Neural cell (in vitro differentiated cells): ENCODE data around the gene SLC34A3.

Experiments
- POLR2AphosphoS5 ChIP-seq: IDR thresholded peaks from 2 replicates; pipeline ENCODE4 v1.6.1; 2012
- TF ChIP-seq, protein P1 (sequence below): fragments of 450-650 bp; IDR thresholded peaks from 2 replicates; pipeline ENCODE4 v1.5.1; 2014; ENCODE audit warnings: antibody characterized with exemption, mild to moderate bottlenecking, moderate library complexity; ENCODE audit not compliant: poor library complexity, severe bottlenecking

DNA sequence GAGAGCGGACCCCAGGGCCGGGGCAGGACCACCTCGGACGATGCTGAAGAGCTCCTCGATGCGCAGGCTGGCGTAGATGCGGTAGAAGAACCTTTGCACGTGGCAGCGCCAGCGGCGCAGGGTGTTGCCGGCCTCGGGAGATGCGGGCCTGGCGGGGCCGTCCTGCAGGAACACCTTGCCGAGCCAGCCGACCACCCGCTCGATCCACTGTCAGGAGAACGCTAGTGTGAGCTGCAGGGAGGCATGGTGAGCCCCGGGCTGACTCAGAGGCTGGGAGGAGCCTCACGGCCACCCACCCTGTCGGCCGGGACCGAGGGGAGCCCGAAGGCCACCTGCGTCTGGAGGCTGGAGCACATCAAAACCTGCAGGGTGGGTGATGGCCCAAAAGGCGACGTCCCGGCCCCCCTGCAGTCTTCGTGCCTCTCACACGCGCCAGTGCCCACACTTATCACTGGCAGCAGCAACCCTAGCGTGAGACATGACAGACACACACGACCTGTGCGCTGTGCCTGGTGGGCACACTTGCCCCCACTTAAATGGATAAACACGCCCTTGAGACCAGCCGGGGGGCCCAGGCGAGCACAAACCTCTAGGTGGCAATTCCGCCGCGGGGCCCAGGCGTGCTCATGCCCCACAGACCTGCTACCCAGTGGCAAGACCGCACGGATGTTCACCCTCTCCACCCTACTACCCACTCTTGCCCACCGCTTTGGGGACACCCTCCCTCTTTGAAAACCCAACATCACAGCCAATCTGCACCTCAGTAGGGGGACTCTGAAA, 45.6 kb upstream of the SLC34A3 start:
- no peak for TF ChIP-seq POLR2AphosphoS5
- TF ChIP-seq, protein P1, sequence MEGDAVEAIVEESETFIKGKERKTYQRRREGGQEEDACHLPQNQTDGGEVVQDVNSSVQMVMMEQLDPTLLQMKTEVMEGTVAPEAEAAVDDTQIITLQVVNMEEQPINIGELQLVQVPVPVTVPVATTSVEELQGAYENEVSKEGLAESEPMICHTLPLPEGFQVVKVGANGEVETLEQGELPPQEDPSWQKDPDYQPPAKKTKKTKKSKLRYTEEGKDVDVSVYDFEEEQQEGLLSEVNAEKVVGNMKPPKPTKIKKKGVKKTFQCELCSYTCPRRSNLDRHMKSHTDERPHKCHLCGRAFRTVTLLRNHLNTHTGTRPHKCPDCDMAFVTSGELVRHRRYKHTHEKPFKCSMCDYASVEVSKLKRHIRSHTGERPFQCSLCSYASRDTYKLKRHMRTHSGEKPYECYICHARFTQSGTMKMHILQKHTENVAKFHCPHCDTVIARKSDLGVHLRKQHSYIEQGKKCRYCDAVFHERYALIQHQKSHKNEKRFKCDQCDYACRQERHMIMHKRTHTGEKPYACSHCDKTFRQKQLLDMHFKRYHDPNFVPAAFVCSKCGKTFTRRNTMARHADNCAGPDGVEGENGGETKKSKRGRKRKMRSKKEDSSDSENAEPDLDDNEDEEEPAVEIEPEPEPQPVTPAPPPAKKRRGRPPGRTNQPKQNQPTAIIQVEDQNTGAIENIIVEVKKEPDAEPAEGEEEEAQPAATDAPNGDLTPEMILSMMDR = no peak
